ENCODE data around the gene CNTRL.

Gene CNTRL

GRCh38 chr9:121201738-121202533 lies 127.2 kb downstream of the CNTRL start, which contains the start of gene RAB14:
Gene RAB14 (minus strand): TSS chr9:121201869. CDS start chr9:121193412, 8,457 bp downstream.
- DNase-seq (ENCODE audit: low spot score), result peak; percentile 99

GRCh38 chr9:121204121-121204520 lies 129.4 kb downstream of the CNTRL start:
- no peak for DNase-seq (ENCODE audit: low spot score)

GRCh38 chr9:121204611-121205010 lies 129.9 kb downstream of the CNTRL start:
- DNase-seq (ENCODE audit: low spot score), result no peak

- no peak for DNase-seq (ENCODE audit: low spot score)
Measured at GRCh38 chr9:121206516-121207370, 132.0 kb downstream of the CNTRL start.

GRCh38 chr9:121207371-121207940 lies 132.7 kb downstream of the CNTRL start:
- peak; percentile 58 for DNase-seq (ENCODE audit: low spot score)

- DNase-seq (ENCODE audit: low spot score), result no peak
Measured at GRCh38 chr9:121210536-121210935, 135.8 kb downstream of the CNTRL start.

- DNase-seq (ENCODE audit: low spot score), result peak; percentile 83
Measured at GRCh38 chr9:121213136-121213806, 138.5 kb downstream of the CNTRL start.

- DNase-seq (ENCODE audit: low spot score), result no peak
Measured at GRCh38 chr9:121214005-121214404, 139.2 kb downstream of the CNTRL start.

- DNase-seq (ENCODE audit: low spot score), result no peak
Measured at GRCh38 chr9:121216271-121216805, 141.6 kb downstream of the CNTRL start.

GRCh38 chr9:121217609-121218292 lies 143.0 kb downstream of the CNTRL start:
- DNase-seq (ENCODE audit: low spot score), result no peak

GRCh38 chr9:121218357-121219027 lies 143.7 kb downstream of the CNTRL start:
- DNase-seq (ENCODE audit: low spot score), result no peak

- no peak for DNase-seq (ENCODE audit: low spot score)
Measured at GRCh38 chr9:121219530-121219929, 144.8 kb downstream of the CNTRL start.

GRCh38 chr9:121220996-121221663 lies 146.4 kb downstream of the CNTRL start:
- no peak for DNase-seq (ENCODE audit: low spot score)

GRCh38 chr9:121221664-121222055 lies 146.9 kb downstream of the CNTRL start:
- DNase-seq (ENCODE audit: low spot score), result no peak

- peak; percentile 46 for DNase-seq (ENCODE audit: low spot score)
Measured at GRCh38 chr9:121222524-121223171, 147.9 kb downstream of the CNTRL start.

- no peak for DNase-seq (ENCODE audit: low spot score)
Measured at GRCh38 chr9:121225240-121225639, 150.5 kb downstream of the CNTRL start.

GRCh38 chr9:121226175-121226574 lies 151.4 kb downstream of the CNTRL start:
- no peak for DNase-seq (ENCODE audit: low spot score)

All from NAMALWA (cell line).